HG03039 (cell line): ENCODE data around the gene KANSL1.

Experiments used
- ATAC-seq: cut with Tn5 transposase; IDR thresholded peaks from one replicate; pipeline ENCODE4 v1.9.1; 2021; ENCODE audit warnings: mild to moderate bottlenecking, moderate library complexity; ENCODE audit not compliant: unreplicated experiment

KANSL1 gene

GRCh38 chr17:46085522-46085921, 107.7 kb downstream of the KANSL1 start:
- ATAC-seq, result no peak

- no peak for ATAC-seq
Observed at GRCh38 chr17:46082257-46082656, 111.0 kb downstream of the KANSL1 start.

- no peak for ATAC-seq
Observed at GRCh38 chr17:46081018-46081320, 112.3 kb downstream of the KANSL1 start.

GRCh38 chr17:46080118-46081017, 112.9 kb downstream of the KANSL1 start:
- no peak for ATAC-seq

- no peak for ATAC-seq
Observed at GRCh38 chr17:46078675-46079074, 114.6 kb downstream of the KANSL1 start.

- no peak for ATAC-seq
Observed at GRCh38 chr17:46074540-46074939, 118.7 kb downstream of the KANSL1 start.

- ATAC-seq, result no peak
Observed at GRCh38 chr17:46072998-46073397, 120.2 kb downstream of the KANSL1 start.

GRCh38 chr17:46071796-46072195, 121.4 kb downstream of the KANSL1 start:
- no peak for ATAC-seq

GRCh38 chr17:46064460-46064859, 128.8 kb downstream of the KANSL1 start:
- ATAC-seq, result no peak

GRCh38 chr17:46063241-46063640, 130.0 kb downstream of the KANSL1 start:
- no peak for ATAC-seq

GRCh38 chr17:46061435-46061834, 131.8 kb downstream of the KANSL1 start:
- no peak for ATAC-seq

GRCh38 chr17:46060461-46060860, 132.8 kb downstream of the KANSL1 start:
- no peak for ATAC-seq

- no peak for ATAC-seq
Observed at GRCh38 chr17:46059486-46059885, 133.7 kb downstream of the KANSL1 start.

GRCh38 chr17:46057366-46057765, 135.9 kb downstream of the KANSL1 start:
- no peak for ATAC-seq

- no peak for ATAC-seq
Observed at GRCh38 chr17:46056800-46057304, 136.4 kb downstream of the KANSL1 start.

GRCh38 chr17:46053911-46054534, 139.2 kb downstream of the KANSL1 start:
- no peak for ATAC-seq

- no peak for ATAC-seq
Observed at GRCh38 chr17:46049656-46050055, 143.6 kb downstream of the KANSL1 start.

- ATAC-seq, result no peak
Observed at GRCh38 chr17:46047856-46048255, 145.4 kb downstream of the KANSL1 start.

GRCh38 chr17:46047398-46047797, 145.8 kb downstream of the KANSL1 start:
- ATAC-seq, result no peak

GRCh38 chr17:46046957-46047356, 146.3 kb downstream of the KANSL1 start:
- no peak for ATAC-seq

- no peak for ATAC-seq
Observed at GRCh38 chr17:46045639-46046038, 147.6 kb downstream of the KANSL1 start.

GRCh38 chr17:46044989-46045388, 148.2 kb downstream of the KANSL1 start:
- ATAC-seq, result no peak
